ENCODE results near the gene SPSB1. TPM values are rescaled to one million over a fixed set of nuclear protein-coding genes. Genes with fewer than 3 reads are reported as not detected.
A peak's percentile ranks its signal among the peaks of the same experiment; 100 is the strongest.

The SPSB1 gene
- total RNA-seq, 3 donors from 2014 or later (not counting 1 experiment from before 2014, with no cell fraction given) = 0.82 to 3.0 (median 1.5) TPM

- Histone ChIP-seq H3K9me3 (ENCODE audit: control insufficient read depth, insufficient read depth, low read length) (no peaks in the 10 kb centered on the region), H3K36me3 (ENCODE audit: control insufficient read depth, insufficient read depth, low read length) (no peaks in the 10 kb centered on the region), H3K27ac (ENCODE audit: low read length) (no peak overlapping the region), H3K4me1 (ENCODE audit: control insufficient read depth, insufficient read depth, low read length) (peaks cover 18% of the 10 kb centered on the region), H3K27me3 (ENCODE audit: control insufficient read depth, insufficient read depth, low read length) (no peaks in the 10 kb centered on the region), H3K4me3 (ENCODE audit: low read length) (no peak overlapping the region)
- Mint-ChIP-seq H3K27me3 (ENCODE audit: low read depth in 2 of 2) (peaks cover 0 to 5% of the 10 kb centered on the region in 2 donors), H3K4me1 (peaks cover 0 to 6% of the 10 kb centered on the region in 2 donors), H3K4me3 (no peak overlapping the region), H3K9me3 (no peaks in the 10 kb centered on the region), H3K27ac (no peak overlapping the region), H3K36me3 (no peaks in the 10 kb centered on the region)
- WGBS (ENCODE audit: insufficient coverage) = 89% methylated on average over 15 of the region's 15 CpGs
- intact Hi-C loops (cut with micrococcal nuclease) = no loop called here
- ATAC-seq (no peak), DNase-seq (no peak)
- TF ChIP-seq CTCF (IDR thresholded peaks at IDR 0.05) = no peak
Measured at GRCh38 chr1:9404117-9404914, 111.6 kb downstream of the SPSB1 start.

GRCh38 chr1:9406111-9406510 is 113.4 kb downstream of the SPSB1 start:
- H3K4me1 ChIP-seq (ENCODE audit: control insufficient read depth, insufficient read depth, low read length) = peaks cover under 1% of the 10 kb centered on the region
- H3K27me3 Mint-ChIP-seq (ENCODE audit: low read depth in 2 of 2) = peaks cover 0 to 8% of the 10 kb centered on the region in 2 donors
- WGBS (ENCODE audit: insufficient coverage) = 42% methylated on average over 7 of the region's 7 CpGs
- no peak overlapping the region for H3K4me3 ChIP-seq (ENCODE audit: low read length)
- H3K9me3 Mint-ChIP-seq = peaks cover 3% of the 10 kb centered on the region in 2 donors
- H3K27ac ChIP-seq (ENCODE audit: low read length) = no peak overlapping the region
- no peaks in the 10 kb centered on the region for H3K27me3 ChIP-seq (ENCODE audit: control insufficient read depth, insufficient read depth, low read length)
- no peaks in the 10 kb centered on the region for H3K36me3 ChIP-seq (ENCODE audit: control insufficient read depth, insufficient read depth, low read length)
- intact Hi-C loops (cut with micrococcal nuclease) = no loop called here
- TF ChIP-seq CTCF (IDR thresholded peaks at IDR 0.05) = no peak
- H3K27ac Mint-ChIP-seq = no peak overlapping the region
- no peaks in the 10 kb centered on the region for H3K9me3 ChIP-seq (ENCODE audit: control insufficient read depth, insufficient read depth, low read length)
- DNase-seq = no peak
- no peaks in the 10 kb centered on the region for H3K36me3 Mint-ChIP-seq
- H3K4me3 Mint-ChIP-seq = no peak overlapping the region
- ATAC-seq = no peak
- H3K4me1 Mint-ChIP-seq = peaks cover 4% of the 10 kb centered on the region in 2 donors

GRCh38 chr1:9410737-9411297 is 118.1 kb downstream of the SPSB1 start:
- Mint-ChIP-seq H3K27me3 (ENCODE audit: low read depth in 2 of 2) (peaks cover 0 to 4% of the 10 kb centered on the region in 2 donors), H3K36me3 (no peaks in the 10 kb centered on the region), H3K4me1 (peaks cover 12 to 22% of the 10 kb centered on the region in 2 donors), H3K4me3 (peak overlapping the region; percentile 2), H3K9me3 (peaks cover 4% of the 10 kb centered on the region in 2 donors), H3K27ac (peak overlapping the region; percentile 75 to 90)
- peak in 1 of 2 donors; percentile 49 for DNase-seq
- H3K4me3 ChIP-seq (ENCODE audit: low read length) = no peak overlapping the region
- H3K36me3 ChIP-seq (ENCODE audit: control insufficient read depth, insufficient read depth, low read length) = no peaks in the 10 kb centered on the region
- H3K9me3 ChIP-seq (ENCODE audit: control insufficient read depth, insufficient read depth, low read length) = no peaks in the 10 kb centered on the region
- H3K4me1 ChIP-seq (ENCODE audit: control insufficient read depth, insufficient read depth, low read length) = peaks cover 33% of the 10 kb centered on the region
- WGBS (ENCODE audit: insufficient coverage) = 27% methylated on average over 6 of the region's 7 CpGs
- intact Hi-C loops (cut with micrococcal nuclease) = no loop called here
- ATAC-seq = peak; percentile 17 to 40 (median 24)
- no peak overlapping the region for H3K27ac ChIP-seq (ENCODE audit: low read length)
- no peaks in the 10 kb centered on the region for H3K27me3 ChIP-seq (ENCODE audit: control insufficient read depth, insufficient read depth, low read length)
- TF ChIP-seq CTCF (IDR thresholded peaks at IDR 0.05) = no peak

Measured in natural killer cell (primary cell).